Ovary (tissue), 3 donors: ENCODE measurements around the gene IQSEC2.

Experiments
- CTCF ChIP-seq, 3 donors: fragments of 450-650 bp in 2 of 3; fragments of 200-600 bp in 1 of 3; IDR thresholded peaks; one replicate each; pipeline versions ENCODE4 v1.5.1 to v1.8.0; 2016 to 2022; ENCODE audit warnings: antibody characterized with exemption in 3 of 3, mild to moderate bottlenecking in 1 of 3
- EP300 ChIP-seq: sonication (generic); formaldehyde crosslinking; IDR thresholded peaks from one replicate; pipeline ENCODE4 v1.6.1; 2017; ENCODE audit warnings: antibody characterized with exemption
- POLR2A ChIP-seq: fragments of 450-650 bp; IDR thresholded peaks from one replicate; pipeline ENCODE4 v1.6.1; 2017; ENCODE audit warnings: antibody characterized with exemption, mild to moderate bottlenecking, moderate library complexity
- donor health status: DM: no; HTN: no; CAD: no.

- TF ChIP-seq EP300 = no peak
- no peak for TF ChIP-seq CTCF (IDR thresholded peaks at IDR 0.05)
- TF ChIP-seq POLR2A = no peak
These were observed 42.7 kb upstream of the IQSEC2 start for GRCh38 chrX:53324085-53324484.
